GM21619 (cell line): ENCODE data around the gene ECSIT.
A peak's percentile ranks its signal among the peaks of the same experiment; 100 is the strongest.

ENCODE experiments used
- ATAC-seq: cut with Tn5 transposase; IDR thresholded peaks from one replicate; pipeline ENCODE4 v1.9.1; 2021; ENCODE audit not compliant: unreplicated experiment

The ECSIT gene

GRCh38 chr19:11550265-11550664 lies 21.3 kb upstream of the ECSIT start:
- no peak for ATAC-seq

- ATAC-seq, result no peak
Measured at GRCh38 chr19:11549386-11549953, 20.5 kb upstream of the ECSIT start.

GRCh38 chr19:11547929-11548700 lies 19.2 kb upstream of the ECSIT start:
- no peak for ATAC-seq

GRCh38 chr19:11541238-11541637 lies 12.3 kb upstream of the ECSIT start:
- no peak for ATAC-seq

GRCh38 chr19:11540645-11541044 lies 11.7 kb upstream of the ECSIT start:
- no peak for ATAC-seq

- ATAC-seq, result no peak
Measured at GRCh38 chr19:11539495-11540365, 10.8 kb upstream of the ECSIT start.

GRCh38 chr19:11538232-11539036 lies 9.5 kb upstream of the ECSIT start, which contains the start of gene CNN1:
Gene CNN1 (plus strand): TSS chr19:11538851. CDS start chr19:11538928, 77 bp downstream.
- no peak for ATAC-seq

GRCh38 chr19:11535792-11536595 lies 7.1 kb upstream of the ECSIT start:
- ATAC-seq, result peak; percentile 68

GRCh38 chr19:11534948-11535347 lies 6.0 kb upstream of the ECSIT start:
- no peak for ATAC-seq

GRCh38 chr19:11534538-11534937 lies 5.6 kb upstream of the ECSIT start:
- ATAC-seq, result no peak

- ATAC-seq, result no peak
Measured at GRCh38 chr19:11530432-11530831, 1.5 kb upstream of the ECSIT start.

- ATAC-seq, result no peak
Measured at GRCh38 chr19:11519138-11519537, 9.8 kb downstream of the ECSIT start.

- no peak for ATAC-seq
Measured at GRCh38 chr19:11513946-11514345, 15.0 kb downstream of the ECSIT start.

- ATAC-seq, result no peak
Measured at GRCh38 chr19:11510444-11510843, 18.5 kb downstream of the ECSIT start.

- no peak for ATAC-seq
Measured at GRCh38 chr19:11507370-11508078, 21.4 kb downstream of the ECSIT start.

- no peak for ATAC-seq
Measured at GRCh38 chr19:11506967-11507366, 22.0 kb downstream of the ECSIT start.

- ATAC-seq, result peak; percentile 23
Measured at GRCh38 chr19:11506101-11506555, 22.8 kb downstream of the ECSIT start.

GRCh38 chr19:11505504-11506100 lies 23.3 kb downstream of the ECSIT start, which contains the start of gene ZNF653:
Gene ZNF653 (minus strand): TSS chr19:11505839. CDS start chr19:11505786, 53 bp downstream.
- peak; percentile 46 for ATAC-seq

GRCh38 chr19:11505032-11505503 lies 23.9 kb downstream of the ECSIT start:
- ATAC-seq, result peak; percentile 81
